Germinal center (tissue), 1 donor: ENCODE data around the gene ETV6.
A peak's percentile ranks its signal among the peaks of the same experiment; 100 is the strongest.

ENCODE experiments used
- DNase-seq: peaks from one replicate; pipeline ENCODE4 v3.0.0; 2012; ENCODE audit warnings: mixed read lengths, low spot score

ETV6 gene

GRCh38 chr12:11827091-11828061 lies 177.9 kb downstream of the ETV6 start:
- DNase-seq = no peak

GRCh38 chr12:11829764-11830194 lies 180.3 kb downstream of the ETV6 start:
- no peak for DNase-seq

GRCh38 chr12:11830307-11830801 lies 180.9 kb downstream of the ETV6 start:
- DNase-seq = no peak

GRCh38 chr12:11832093-11832492 lies 182.6 kb downstream of the ETV6 start:
- DNase-seq = no peak

- no peak for DNase-seq
These were observed 183.9 kb downstream of the ETV6 start for GRCh38 chr12:11833174-11833895.

GRCh38 chr12:11834104-11834812 lies 184.8 kb downstream of the ETV6 start:
- no peak for DNase-seq

- DNase-seq = no peak
These were observed 185.5 kb downstream of the ETV6 start for GRCh38 chr12:11834931-11835330.

- DNase-seq = peak; percentile 88
These were observed 187.0 kb downstream of the ETV6 start for GRCh38 chr12:11836282-11837151.

GRCh38 chr12:11837216-11837934 lies 187.9 kb downstream of the ETV6 start:
- DNase-seq = no peak

- no peak for DNase-seq
These were observed 188.9 kb downstream of the ETV6 start for GRCh38 chr12:11838403-11838802.

- DNase-seq = no peak
These were observed 189.7 kb downstream of the ETV6 start for GRCh38 chr12:11839091-11839641.

- no peak for DNase-seq
These were observed 190.9 kb downstream of the ETV6 start for GRCh38 chr12:11840366-11840765.

- DNase-seq = no peak
These were observed 197.0 kb downstream of the ETV6 start for GRCh38 chr12:11846488-11846887.

GRCh38 chr12:11847539-11847938 lies 198.1 kb downstream of the ETV6 start:
- DNase-seq = no peak

- no peak for DNase-seq
These were observed 200.5 kb downstream of the ETV6 start for GRCh38 chr12:11849757-11850504.

GRCh38 chr12:11853126-11853525 lies 203.7 kb downstream of the ETV6 start:
- no peak for DNase-seq

- DNase-seq = no peak
These were observed 204.6 kb downstream of the ETV6 start for GRCh38 chr12:11854011-11854499.

GRCh38 chr12:11855983-11856374 lies 206.5 kb downstream of the ETV6 start:
- DNase-seq = no peak

GRCh38 chr12:11856971-11857370 lies 207.5 kb downstream of the ETV6 start:
- no peak for DNase-seq
